ENCODE measurements around the gene GPR148.

GRCh38 chr2:130737592-130737991 lies 8.7 kb downstream of the GPR148 start:
- TF ChIP-seq POLR2AphosphoS5 (IDR thresholded peaks at IDR 0.05; ENCODE audit: low read depth): no peak
- TF ChIP-seq CTCF (conservative IDR thresholded peaks at IDR 0.05; ENCODE audit: low read depth in 2 of 2): no peak

Measured in GM23338 (cell line).